Fibroblast of peridontal ligament (primary cell): Measurements from ENCODE around the gene SLC17A7.
"Not testable (repeated sequence)": the region's sequence is repeated elsewhere in the genome, so short reads cannot be mapped to it uniquely, and the experiment has no call there.

Source experiments
- DNase-seq: peaks from one replicate; pipeline ENCODE4 v3.0.0-alpha.2; 2010; ENCODE audit errors: extremely low read depth

SLC17A7 gene

DNA sequence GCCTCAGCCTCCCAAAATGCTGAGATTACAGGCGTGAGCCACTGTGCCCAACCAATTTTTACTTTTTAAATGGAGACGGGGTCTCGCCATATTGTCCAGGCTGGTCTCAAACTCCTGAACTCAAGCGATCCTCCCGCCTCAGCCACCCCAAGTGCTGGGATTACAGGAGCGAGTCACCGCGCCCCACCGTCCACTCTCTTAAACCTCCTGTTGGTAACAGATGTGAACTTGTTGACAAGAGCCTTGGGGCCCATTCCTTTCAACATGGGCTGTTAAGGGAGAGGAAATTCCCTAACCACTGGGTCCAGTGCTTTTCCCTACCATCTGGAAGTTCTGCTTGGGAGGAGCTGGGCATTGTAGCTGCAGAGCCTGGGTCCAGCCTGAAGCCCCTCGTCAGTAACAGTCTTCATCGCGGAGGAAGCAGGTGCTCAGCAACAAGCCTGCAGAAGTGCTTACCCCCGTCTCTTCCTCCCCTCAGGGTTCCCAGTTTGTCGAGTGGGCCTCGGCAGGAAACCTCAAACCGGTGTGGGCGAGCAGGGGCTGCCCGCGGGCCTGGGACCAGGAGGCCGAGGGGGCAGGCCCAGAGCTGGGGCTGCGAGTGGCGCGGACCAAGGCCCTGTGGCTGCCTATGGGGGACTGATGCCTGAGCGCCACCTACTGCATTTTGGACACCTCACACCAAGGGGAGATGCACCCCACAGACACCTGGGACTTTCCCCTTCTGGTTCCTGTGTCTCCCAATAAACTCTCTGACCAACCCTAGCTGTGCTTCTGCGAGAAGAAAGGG, 28.7 kb upstream of the SLC17A7 start:
- DNase-seq: no peak

DNA sequence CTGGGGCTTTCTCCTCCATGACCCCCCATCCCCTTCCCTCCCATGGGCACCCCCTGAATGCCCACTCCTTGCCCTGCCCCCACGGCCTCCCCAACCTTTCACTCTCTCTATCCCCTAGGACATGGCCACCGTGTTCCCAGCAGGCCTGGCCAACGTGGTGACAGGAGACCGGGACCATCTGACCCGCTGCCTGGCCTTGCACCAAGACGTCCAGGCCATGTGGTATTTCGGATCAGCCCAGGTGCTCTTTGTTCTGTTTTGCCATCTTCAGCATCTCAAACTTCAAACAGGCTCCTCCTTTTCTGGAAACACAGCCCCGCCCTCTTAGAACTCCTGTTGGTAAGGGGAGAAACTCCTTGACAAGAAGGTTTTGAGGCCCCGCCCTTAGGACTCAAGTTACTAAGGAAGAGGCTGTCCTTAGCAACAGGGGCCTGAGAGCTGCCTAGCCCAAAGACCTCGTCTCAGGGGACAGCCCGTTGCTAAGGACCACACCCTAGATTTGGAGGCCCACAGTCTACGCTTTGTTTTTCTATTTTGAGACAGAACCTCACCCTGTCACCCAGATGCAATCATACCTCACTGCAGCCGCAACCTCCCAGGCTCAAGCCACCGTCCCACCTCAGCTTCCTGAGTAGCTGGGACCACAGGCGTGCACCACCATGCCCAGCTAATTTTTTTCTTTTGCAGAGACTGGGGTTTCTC, 27.6 kb upstream of the SLC17A7 start:
- DNase-seq: peak; percentile 71

DNA sequence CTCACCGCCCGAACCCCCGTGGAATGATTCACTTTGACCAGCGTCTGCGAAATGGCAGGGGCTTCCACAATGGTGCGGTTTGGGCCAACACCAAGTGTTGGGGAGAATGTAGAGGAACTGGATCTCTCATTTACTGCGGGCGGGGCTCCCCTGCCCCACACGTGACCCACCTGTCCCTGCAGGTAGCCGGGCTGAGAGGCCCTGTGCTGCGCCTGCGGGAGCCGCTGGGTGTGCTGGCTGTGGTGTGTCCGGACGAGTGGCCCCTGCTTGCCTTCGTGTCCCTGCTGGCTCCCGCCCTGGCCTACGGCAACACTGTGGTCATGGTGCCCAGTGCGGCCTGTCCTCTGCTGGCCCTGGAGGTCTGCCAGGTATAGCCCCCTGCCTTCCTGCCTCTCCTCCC, 26.9 kb upstream of the SLC17A7 start:
- DNase-seq: no peak

DNA sequence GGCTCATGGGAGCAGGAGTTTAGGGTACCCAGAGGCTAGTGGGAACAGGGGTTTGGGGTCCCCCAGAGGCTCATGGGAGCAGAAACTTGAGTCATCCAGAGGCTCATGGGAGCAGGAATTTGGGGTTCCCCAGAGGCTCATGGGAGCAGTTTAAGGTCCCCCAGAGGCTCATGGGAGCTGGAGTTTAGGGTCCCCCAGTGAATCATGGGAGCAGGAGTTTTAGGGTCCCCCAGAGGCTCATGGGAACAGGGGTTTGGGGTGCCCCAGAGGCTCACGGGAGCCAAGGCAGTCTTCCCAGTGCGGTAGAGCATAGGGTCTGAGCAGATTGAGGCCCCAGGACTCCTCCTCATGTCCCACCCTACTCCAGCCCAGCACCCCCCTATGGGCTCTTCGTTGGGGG, 24.0 kb upstream of the SLC17A7 start:
- no peak for DNase-seq

DNA sequence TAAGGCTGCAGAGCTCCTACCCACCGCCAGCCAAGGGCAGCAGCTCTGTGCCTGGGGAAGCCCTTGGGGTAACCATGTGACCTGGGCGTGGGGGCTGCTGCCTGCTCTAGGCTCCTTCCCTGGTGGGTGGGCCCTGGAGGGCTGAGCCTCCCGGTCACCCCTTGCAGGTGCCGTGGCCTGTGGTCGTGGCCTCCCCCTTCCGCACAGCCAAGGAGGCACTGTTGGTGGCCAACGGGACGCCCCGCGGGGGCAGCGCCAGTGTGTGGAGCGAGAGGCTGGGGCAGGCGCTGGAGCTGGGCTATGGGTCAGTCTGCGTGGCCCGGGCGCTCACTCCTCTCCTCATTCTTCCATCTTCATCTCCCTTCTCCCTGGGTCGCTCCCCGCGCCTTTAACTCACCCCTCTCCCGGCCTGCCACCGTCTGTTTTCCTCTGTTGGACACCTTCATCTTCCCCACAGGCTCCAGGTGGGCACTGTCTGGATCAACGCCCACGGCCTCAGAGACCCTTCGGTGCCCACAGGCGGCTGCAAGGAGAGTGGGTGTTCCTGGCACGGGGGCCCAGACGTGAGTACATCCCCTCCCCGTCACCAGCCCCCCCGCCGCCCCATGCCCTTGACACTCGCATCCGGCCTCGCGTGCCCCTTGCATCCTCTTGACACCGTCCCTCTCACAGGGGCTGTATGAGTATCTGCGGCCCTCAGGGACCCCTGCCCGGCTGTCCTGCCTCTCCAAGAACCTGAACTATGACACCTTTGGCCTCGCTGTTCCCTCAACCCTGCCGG, 22.8 kb upstream of the SLC17A7 start:
- DNase-seq: no peak

DNA sequence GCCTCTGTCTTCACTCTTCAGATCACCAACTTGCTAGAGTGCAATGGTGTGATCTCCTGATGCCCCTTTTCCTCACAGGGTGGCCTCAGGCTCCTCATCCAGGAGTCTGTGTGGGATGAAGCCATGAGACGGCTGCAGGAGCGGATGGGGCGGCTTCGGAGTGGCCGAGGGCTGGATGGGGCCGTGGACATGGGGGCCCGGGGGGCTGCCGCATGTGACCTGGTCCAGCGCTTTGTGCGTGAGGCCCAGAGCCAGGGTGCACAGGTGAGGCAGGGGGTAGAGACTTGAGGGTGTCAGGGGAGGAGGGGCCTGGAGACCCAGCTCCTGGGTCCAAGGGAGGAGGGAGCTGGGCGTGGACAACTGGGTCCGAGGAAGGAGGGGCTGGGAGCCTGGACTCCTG, 21.2 kb upstream of the SLC17A7 start:
- no peak for DNase-seq

DNA sequence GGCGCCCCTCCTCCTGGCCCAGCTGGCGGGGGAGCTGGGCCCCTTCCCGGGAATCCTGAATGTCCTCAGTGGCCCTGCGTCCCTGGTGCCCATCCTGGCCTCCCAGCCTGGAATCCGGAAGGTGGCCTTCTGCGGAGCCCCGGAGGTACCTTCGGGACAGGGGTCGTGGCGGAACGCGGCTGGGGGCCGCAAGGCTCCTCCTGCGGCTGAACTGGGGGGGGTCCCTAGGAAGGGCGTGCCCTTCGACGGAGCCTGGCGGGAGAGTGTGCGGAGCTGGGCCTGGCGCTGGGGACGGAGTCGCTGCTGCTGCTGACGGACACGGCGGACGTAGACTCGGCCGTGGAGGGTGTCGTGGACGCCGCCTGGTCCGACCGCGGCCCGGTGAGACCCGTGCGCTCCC, 20.3 kb upstream of the SLC17A7 start:
- no peak for DNase-seq

DNA sequence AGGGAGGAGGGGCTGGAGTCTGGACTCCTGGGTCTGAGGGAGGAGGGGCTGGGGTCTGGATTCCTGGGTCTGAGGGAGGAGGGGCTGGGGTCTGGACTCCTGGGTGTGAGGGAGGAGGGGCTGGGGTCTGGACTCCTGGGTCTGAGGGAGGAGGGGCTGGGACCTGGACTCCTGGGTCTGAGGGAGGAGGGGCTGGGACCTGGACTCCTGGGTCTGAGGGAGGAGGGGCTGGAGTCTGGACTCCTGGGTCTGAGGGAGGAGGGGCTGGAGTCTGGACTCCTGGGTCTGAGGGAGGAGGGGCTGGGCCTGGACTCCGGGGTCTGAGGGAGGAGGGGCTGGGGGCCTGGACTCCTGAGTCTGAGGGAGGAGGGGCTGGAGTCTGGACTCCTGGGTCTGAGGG, 19.8 kb upstream of the SLC17A7 start:
- DNase-seq: not testable (repeated sequence)

DNA sequence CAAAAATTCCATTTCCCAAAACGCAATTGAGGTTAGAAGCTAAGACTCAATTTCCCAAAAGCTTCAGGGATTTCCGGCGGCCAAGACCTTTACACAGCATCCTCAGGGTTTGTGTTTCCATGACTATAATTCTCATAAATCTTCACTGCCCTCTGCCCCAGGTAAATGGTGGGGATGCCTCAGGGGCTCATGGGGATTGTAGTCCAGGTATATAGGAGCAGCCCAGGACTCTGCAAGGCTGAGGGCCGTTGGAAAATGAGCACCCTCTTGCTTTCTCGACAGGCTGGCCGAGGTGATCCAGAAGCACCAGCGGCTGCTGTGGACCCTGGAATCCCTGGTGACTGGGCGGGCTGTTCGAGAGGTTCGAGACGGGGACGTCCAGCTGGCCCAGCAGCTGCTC, 18.1 kb upstream of the SLC17A7 start:
- no peak for DNase-seq

DNA sequence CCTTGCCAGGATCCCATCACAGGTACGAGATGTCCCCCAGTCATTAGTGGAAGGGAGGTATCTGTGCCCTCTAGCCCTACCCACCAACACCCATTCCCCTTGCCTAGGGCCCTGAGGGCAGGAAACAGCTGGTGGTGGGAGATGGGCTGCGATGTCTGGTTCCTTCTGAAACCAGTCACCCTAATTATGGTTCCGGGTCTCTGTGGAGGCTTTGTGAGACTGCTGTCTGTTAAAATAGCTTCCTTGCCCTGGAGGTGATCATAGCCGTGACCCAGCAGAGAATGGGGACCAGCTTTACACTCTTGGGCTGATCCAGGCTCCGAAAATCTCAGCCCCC, 17.2 kb upstream of the SLC17A7 start:
- DNase-seq: no peak

DNA sequence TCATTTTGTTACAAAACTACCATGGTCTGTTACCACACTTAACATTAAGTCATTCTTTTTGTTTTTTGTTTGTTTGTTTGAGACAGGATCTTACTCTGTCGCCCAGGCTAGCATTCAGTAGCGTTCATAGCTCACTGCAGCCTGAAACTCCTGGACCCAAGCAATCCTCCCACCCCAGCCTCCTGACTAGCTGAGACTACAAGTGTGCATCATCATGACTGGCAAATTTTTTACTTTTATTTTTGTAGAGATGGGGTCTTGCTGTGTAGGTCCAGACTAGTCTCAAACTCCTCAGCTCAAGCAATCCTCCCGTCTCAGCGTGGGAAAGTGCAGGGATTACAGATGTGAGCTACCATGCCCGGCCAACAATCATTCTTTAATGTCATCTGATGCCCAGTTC, 15.0 kb upstream of the SLC17A7 start:
- no peak for DNase-seq

DNA sequence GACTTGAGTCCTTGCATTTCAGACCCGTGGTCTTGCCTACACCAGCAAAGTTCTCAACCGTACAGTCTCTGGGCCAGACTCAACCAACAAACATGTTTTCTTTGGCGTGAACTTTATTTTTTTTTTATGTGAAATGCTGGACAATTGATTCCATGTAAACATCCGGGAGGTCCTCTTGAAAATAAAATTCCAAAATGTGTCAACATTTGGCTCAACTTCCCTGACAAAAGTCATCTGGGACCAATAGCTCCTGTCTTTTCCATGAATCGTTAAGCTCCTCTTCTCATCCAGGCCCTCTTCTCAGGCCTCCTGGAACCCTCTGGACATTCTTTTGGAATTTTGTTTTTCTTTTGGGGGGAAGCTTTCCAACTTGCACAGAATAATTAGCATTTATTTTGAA, 14.4 kb upstream of the SLC17A7 start:
- no peak for DNase-seq

DNA sequence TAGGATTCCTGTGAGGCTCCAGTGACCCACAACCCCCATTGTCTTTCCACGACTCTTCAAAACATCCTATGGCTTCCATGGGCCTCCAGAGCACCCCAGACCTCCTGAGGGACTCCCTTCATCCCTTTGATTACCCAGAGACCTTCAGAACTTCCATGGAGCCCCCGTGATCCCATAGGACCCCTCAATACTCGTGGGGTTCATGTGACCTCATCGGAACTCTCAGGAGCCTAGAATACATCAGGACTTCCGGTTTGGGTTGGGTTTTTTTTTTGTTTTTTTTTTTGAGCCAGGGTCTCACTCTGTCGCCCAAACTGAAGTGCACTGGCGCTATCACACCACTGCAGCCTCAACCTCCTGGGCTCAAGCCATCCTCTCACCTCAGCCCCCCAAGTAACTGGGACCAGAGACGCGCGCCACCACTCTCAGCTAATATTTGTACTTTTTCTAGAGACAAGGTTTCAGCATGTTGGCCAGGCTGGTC, 12.5 kb upstream of the SLC17A7 start:
- DNase-seq: no peak

DNA sequence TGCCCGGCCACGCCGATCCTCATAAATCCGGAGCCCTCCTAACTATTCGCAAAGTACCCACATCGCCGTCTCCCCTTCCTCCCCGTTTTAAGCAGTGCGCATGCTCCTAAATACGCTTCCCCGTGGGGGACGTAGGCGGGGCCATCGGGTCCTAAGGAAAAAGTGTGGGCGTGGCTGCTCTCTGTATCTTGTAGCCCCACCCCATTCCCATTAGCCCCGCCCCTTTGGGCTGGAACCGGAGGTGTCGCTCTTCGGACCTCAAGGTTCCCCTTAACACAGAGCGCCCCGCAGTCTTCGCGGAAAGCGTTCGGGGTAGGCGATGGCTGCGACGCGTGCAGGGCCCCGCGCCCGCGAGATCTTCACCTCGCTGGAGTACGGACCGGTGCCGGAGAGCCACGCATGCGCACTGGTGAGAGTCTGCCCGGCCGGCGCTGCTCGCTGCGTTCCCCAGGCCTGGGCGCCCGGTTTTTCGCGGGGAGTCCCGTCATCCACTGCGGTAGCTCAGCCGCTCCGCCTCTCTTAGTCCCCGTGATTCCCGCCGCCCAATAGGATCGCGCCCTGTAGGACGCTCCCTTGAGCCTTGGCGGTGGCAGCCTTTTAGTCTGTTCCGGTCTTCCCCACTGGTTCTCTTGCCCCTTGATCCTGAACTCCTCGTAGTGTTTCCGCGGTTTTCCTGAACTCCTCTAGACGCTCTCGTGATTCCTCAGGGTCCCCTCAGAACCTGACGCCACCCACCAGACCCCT, 11.9 kb upstream of the SLC17A7 start, which contains the start of gene ALDH16A1:
ALDH16A1 (plus strand) TSS at position 213 of the 744 bp plus-strand sequence; CDS start at position 320, 107 bp downstream.
- DNase-seq: peak; percentile 96

DNA sequence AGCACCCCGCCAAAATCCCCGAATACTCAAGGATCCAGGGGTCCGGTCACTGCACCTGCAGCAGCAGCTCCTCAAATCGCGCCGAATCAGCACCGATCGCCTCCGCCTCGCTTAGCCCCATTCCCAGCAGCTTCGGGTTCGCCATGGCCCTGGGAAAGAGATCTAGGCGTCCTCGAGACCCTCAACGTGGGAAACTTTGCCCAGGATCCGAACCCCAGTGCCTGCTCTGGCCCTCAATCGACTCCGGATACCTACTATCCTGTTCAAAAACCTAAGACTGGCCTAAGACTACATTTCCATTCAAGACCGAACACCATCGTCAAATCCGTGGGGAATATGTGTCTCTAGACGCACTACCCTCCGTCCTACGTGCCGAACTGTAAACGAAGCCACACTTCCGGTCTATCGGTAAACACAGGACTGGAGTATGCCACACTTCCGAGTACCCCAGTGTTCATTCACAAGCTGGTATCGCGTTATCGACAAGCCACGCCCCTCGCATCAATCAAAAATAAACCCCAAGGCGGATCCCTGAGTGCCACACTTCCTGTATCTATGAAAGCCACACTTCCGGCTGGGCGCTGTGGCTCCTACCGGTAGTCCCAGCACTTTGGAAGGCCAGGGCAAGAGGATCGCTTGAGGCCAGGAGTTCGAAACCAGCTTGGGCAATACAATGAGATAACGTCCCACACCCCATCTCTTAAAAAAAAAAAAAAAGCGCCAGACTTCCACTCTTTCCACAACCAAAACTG, 10.3 kb upstream of the SLC17A7 start, which contains the start of gene PIH1D1:
PIH1D1 (minus strand) TSS at position 385 of the 752 bp plus-strand sequence; CDS start at position 145, 240 bp downstream.
- DNase-seq: peak; percentile 99

DNA sequence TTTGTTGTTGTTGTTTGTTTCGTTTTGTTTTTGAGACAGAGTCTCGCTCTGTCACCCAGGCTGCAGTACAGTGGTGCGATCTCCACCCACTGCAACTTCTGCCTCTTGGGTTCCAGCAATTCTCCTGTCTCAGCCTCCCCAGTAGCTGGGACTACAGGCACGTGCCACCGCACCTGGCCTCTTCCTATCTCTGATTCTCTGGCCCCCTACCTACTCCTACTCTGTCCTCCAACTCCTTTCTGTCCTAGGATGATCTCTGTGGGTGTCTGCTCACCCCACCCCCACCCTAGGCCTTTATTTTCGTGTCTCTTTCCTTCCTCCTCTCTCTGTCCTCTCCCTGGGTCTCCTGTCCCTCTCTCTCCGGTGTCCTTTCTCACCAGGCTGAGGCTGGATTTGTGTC, 9.1 kb upstream of the SLC17A7 start:
- DNase-seq: no peak

DNA sequence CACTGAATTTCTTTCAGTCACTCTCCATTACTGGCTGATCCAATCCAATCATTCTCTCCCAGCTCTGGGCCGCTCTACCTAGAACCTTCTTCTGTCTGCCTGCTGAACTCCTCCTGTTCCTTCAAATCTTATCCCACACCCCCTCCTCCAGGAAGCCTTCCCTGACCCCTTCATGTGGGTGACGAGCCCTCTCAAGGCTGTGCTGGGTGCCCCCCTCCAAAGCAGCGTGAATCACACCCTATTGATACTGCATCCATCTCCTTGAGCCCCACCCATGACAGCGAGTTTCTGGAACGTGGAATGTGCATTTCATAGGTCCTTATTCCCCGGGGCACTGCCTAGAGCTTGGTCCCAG, 7.1 kb upstream of the SLC17A7 start:
- no peak for DNase-seq

DNA sequence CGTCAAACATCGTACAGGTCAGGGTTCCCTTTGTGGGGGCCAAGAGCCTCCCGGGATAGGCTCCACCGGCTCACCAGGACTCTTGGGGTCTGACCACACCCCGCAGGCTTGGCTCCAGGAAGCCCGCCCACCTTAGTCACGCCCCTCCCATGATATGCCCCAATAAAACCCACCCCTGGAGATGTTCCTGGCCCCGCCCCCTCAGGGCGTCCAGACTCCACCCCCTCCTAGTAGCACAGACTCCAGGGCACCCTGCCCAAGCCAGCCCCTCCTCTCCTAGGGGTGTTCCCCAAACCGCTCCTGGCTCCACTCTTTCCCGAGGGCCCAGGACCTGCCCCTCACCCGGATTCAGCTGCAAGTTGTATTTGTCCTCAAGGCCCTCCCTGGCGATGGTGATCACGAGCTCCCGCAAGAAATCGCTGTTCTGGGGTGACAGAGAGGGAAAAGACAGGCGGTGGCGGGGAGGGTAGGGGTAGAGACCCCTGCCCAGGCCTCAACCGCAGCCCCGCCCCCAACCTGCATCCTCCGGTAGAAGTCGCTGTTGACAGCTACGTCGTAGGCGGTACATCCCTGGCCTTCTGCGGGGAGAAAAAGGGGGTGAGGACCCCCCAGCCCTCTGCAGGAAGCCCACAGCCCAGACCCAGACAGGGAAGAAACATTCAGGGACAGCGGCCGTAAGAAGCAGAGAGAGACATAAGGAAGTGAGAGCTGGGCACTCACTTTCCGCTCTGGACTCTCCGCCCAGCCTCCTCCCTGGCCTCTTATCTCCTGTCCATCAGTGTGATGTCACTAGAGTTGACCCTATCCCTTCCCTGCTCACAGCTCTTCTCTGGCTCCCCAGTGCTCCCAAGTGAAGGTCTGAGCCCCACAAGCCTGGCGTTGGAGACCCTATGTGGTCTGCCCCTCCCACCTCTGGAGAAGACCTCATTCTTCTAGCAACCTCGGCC, 6.4 kb upstream of the SLC17A7 start:
- no peak for DNase-seq

DNA sequence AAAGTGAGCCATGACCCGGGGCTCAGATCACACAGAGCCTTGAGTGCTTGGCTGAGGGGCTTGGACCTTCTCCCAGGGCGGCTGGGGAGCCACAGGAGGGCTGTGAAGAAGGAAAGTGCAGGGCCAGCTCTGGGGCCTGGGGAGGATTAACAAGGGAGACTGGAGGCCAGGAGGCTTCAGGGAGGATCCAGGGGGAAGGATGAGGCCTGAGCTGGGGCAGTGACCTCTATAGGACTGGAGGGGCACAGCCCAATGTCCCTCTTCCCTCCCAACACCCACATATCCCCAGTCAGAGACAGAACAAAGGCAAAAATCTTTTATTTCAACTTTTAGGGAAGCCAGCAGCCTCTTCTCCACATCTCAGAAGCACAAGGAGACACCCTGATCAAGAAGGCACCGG, 4.7 kb upstream of the SLC17A7 start:
- no peak for DNase-seq
